ENCODE results near the gene DIAPH2.

DNA sequence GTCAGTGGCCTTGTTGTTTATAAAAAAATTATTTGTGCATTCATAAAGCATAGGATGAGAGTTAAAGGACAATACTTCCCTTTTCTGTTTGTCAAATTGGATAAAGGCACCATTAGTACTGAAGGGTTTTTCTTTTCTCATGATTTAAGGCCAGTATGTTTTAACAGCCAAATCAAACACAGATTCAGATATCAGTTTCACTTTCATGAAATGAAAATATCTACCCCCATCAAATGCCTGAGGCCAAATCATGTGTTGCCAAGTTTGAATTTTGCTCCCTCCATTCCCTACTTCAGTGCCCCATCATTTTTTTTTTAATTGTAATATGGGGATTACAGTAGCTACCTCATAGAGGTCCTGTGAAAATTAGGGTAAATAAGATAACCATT is 944.9 kb downstream of the DIAPH2 start:
- TF ChIP-seq PAX5 (IDR thresholded peaks at IDR 0.05; ENCODE audit: insufficient read depth, low read length, severe bottlenecking) (no peak), POLR2A (IDR thresholded peaks at IDR 0.05; ENCODE audit: low read depth, low read length) (no peak), TAF1 (IDR thresholded peaks at IDR 0.05; ENCODE audit: low read depth, low read length) (no peak), POLR2AphosphoS5 (IDR thresholded peaks at IDR 0.05; ENCODE audit: low read depth, low read length) (no peak), SPI1 (IDR thresholded peaks at IDR 0.05; ENCODE audit: low read depth, low read length) (no peak), POU2F2 (IDR thresholded peaks at IDR 0.05; ENCODE audit: low read depth, low read length) (no peak)

Measured in GM12891 (cell line).